ENCODE measurements around the gene CRYGC. TPM values are rescaled to one million over a fixed set of nuclear protein-coding genes. Genes with fewer than 3 reads are reported as not detected.

The CRYGC gene
- total and polyA plus RNA-seq, 2 of the 13 experiments (the other 11 are each of a cell fraction or from before 2014, with no cell fraction given), result 0.20 to 0.27 TPM

DNA sequence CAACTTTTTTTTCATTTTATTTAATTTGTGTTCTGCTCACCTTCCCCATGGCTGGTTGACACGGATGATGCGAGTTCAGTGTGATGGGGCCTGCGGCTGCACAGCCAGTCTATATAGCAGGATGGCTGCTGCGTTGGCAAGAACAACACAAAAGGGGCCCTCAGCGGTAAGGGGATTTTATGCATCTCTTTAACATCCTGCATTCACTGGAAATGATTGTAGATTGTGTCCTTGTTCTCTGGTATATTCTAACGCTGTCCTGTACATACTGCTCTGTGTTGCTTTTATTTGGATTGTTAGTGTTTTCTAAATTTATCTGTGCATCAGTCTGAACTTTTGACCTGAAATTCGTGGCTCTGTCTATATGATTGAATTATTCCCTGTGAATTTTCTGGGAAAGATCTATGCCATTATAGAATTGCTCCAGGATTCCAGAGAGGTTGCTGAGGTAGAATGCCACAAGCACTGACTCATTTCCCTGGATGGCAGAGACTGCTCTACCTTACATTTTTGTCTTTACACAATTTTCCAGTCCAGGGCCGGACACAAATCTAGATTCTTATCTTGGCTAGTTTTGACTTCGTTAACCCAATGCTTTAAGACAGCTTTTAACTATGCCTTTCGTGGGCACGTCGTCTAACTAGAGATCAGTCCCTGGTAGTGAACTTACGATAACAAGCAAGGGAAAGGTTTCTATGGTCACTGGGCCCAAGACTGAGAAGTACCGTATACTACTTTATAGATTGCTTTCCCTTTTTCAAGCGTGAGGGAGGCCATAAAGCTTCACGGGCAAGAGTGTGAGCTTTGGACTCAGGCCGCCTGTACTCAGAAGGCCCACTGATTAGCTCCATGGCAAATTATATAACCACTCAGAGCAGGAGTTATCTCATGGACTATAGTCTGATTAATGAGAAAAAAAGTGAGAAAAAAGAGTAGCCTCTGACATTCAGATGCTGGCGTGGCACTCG lies at the start of gene CRYGC (continued):
- TF ChIP-seq HOXA5 (CRISPR knock-in tag; IDR thresholded peaks at IDR 0.05), result no peak
- TF ChIP-seq, protein P1, sequence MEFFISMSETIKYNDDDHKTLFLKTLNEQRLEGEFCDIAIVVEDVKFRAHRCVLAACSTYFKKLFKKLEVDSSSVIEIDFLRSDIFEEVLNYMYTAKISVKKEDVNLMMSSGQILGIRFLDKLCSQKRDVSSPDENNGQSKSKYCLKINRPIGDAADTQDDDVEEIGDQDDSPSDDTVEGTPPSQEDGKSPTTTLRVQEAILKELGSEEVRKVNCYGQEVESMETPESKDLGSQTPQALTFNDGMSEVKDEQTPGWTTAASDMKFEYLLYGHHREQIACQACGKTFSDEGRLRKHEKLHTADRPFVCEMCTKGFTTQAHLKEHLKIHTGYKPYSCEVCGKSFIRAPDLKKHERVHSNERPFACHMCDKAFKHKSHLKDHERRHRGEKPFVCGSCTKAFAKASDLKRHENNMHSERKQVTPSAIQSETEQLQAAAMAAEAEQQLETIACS (CRISPR knock-in tag; IDR thresholded peaks at IDR 0.05), result no peak
- peak; percentile 66 for TF ChIP-seq KAT8 (CRISPR knock-in tag; IDR thresholded peaks at IDR 0.05)
- no peak for TF ChIP-seq ZBTB33 (CRISPR knock-in tag; IDR thresholded peaks at IDR 0.05)
- TF ChIP-seq ZNF136 (CRISPR knock-in tag; IDR thresholded peaks at IDR 0.05; ENCODE audit: low read depth), result no peak
- 0 out of 2 replicates have a peak, but pooled peaks have one; percentile 50 for TF ChIP-seq ZSCAN31 (CRISPR knock-in tag; IDR thresholded peaks at IDR 0.05; ENCODE audit: low read depth)
- TF ChIP-seq HDAC2 (CRISPR knock-in tag; IDR thresholded peaks at IDR 0.05), result peak; percentile 83
- TF ChIP-seq KMT2A (CRISPR knock-in tag; IDR thresholded peaks at IDR 0.05), result no peak
- TF ChIP-seq CENPT (CRISPR knock-in tag; IDR thresholded peaks at IDR 0.05; ENCODE audit: low read depth), result no peak
- TF ChIP-seq GPBP1L1 (CRISPR knock-in tag; IDR thresholded peaks at IDR 0.05), result no peak
- TF ChIP-seq, protein P2, sequence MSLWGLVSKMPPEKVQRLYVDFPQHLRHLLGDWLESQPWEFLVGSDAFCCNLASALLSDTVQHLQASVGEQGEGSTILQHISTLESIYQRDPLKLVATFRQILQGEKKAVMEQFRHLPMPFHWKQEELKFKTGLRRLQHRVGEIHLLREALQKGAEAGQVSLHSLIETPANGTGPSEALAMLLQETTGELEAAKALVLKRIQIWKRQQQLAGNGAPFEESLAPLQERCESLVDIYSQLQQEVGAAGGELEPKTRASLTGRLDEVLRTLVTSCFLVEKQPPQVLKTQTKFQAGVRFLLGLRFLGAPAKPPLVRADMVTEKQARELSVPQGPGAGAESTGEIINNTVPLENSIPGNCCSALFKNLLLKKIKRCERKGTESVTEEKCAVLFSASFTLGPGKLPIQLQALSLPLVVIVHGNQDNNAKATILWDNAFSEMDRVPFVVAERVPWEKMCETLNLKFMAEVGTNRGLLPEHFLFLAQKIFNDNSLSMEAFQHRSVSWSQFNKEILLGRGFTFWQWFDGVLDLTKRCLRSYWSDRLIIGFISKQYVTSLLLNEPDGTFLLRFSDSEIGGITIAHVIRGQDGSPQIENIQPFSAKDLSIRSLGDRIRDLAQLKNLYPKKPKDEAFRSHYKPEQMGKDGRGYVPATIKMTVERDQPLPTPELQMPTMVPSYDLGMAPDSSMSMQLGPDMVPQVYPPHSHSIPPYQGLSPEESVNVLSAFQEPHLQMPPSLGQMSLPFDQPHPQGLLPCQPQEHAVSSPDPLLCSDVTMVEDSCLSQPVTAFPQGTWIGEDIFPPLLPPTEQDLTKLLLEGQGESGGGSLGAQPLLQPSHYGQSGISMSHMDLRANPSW (CRISPR knock-in tag; IDR thresholded peaks at IDR 0.05; ENCODE audit: borderline replicate concordance), result no peak
- TF ChIP-seq TBX2 (CRISPR knock-in tag; IDR thresholded peaks at IDR 0.05; ENCODE audit: borderline replicate concordance), result peak; percentile 77; the same call in 1 of the 2 replicates
- peak; percentile 64; the same call in 1 of the 2 replicates for TF ChIP-seq KDM6A (CRISPR knock-in tag; IDR thresholded peaks at IDR 0.05; ENCODE audit: low read depth)
- no peak for TF ChIP-seq LRRFIP1 (CRISPR knock-in tag; conservative IDR thresholded peaks at IDR 0.05)
- TF ChIP-seq ZNF616 (CRISPR knock-in tag; IDR thresholded peaks at IDR 0.05; ENCODE audit: low read depth), result no peak
- TF ChIP-seq ZMYM2 (CRISPR knock-in tag; IDR thresholded peaks at IDR 0.05), result 0 out of 2 replicates have a peak, but pooled peaks have one; percentile 7
- TF ChIP-seq PLSCR1 (CRISPR knock-in tag; IDR thresholded peaks at IDR 0.05; ENCODE audit: borderline replicate concordance), result no peak

All from HepG2 (cell line).